ENCODE measurements around the gene POLE3.
"Not testable (repeated sequence)": the region's sequence is repeated elsewhere in the genome, so short reads cannot be mapped to it uniquely, and the experiment has no call there.

Gene POLE3

DNA sequence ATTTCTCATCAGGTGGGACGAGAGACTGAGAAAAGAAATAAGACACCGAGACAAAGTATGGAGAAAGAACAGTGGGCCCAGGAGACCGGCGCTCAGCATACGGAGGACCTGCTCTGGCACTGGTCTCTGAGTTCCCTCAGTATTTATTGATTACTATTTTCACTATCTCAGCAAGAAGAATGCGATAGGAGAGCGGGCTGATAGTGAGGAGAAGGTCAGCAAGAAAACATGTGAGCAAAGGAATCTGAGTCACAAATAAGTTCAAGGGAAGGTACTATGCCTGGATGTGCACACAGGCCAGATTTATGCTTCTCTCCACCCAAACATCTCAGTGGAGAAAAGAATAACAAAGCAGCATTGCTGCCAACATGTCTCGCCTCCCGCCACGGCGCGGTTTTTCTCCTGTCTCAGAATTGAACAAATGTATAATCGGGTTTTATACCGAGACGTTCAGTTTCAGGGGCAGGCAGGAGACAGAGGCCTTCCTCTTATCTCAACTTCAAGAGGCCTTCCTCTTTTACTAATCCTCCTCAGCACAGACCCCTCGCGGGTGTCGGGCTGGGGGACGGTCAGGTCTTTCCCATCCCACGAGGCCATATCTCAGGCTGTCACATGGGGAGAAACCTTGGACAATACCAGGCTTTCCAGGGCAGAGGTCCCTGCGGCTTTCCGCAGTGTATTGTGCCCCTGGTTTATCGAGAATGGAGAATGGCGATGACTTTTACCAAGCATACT is 31.2 kb downstream of the POLE3 start:
- H3K4me3 ChIP-seq (ENCODE audit: low read depth, low read length): not testable (repeated sequence)

- H3K4me3 ChIP-seq (ENCODE audit: low read depth, low read length): peak within 1 kb of the TSS; percentile 65
These were observed 33.6 kb downstream of the POLE3 start, which contains the start of gene HDHD3 for GRCh38 chr9:113376634-113377567. Gene HDHD3 (minus strand): TSS chr9:113376986. CDS start chr9:113374354, 2,632 bp downstream.

DNA sequence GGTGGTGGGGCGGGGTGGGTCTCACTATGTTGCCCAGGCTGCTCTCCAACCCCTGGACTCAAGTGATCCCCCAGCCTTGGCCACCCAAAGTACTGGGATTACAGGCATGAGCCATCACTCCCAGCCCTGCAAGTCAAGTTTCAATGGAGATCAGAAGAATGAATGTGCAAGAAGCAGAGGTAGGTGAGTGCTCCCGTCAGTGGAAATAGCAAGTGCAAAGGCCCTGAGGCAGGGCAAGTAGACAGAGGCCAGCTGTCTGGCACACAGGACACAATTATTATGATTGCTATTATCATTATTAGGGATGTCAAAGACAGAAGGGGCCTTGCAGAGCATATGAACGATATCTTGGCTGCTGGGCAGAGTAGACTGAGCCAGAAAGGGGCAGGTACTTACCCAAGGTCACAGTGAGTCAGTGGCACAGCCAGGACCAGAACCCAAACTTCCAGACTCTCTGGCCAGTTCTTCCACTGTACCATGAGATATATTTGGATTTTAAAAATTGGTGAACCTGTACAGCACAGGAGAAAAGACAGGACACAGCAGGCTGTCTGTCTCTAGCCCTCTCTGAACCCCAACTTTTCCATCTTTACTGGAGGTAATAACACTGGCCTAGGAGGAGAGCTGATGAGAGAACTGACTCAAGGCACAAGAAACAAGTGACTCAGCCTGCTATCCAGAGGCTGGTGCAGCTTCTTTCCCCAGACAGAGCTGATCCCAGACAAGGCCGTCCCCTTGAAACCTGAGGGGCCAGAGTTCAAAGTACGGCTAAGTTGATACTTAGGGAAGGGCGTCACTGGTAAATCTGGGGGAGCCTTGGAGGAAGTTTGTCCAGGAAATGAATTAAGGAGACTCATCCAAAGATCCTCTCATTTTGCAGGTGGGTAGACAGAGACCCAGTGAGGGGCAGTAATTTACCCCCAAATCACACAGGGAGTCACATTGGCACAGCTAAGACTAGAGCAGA is 35.1 kb downstream of the POLE3 start:
- H3K4me3 ChIP-seq (ENCODE audit: low read depth, low read length): no peak overlapping the region

DNA sequence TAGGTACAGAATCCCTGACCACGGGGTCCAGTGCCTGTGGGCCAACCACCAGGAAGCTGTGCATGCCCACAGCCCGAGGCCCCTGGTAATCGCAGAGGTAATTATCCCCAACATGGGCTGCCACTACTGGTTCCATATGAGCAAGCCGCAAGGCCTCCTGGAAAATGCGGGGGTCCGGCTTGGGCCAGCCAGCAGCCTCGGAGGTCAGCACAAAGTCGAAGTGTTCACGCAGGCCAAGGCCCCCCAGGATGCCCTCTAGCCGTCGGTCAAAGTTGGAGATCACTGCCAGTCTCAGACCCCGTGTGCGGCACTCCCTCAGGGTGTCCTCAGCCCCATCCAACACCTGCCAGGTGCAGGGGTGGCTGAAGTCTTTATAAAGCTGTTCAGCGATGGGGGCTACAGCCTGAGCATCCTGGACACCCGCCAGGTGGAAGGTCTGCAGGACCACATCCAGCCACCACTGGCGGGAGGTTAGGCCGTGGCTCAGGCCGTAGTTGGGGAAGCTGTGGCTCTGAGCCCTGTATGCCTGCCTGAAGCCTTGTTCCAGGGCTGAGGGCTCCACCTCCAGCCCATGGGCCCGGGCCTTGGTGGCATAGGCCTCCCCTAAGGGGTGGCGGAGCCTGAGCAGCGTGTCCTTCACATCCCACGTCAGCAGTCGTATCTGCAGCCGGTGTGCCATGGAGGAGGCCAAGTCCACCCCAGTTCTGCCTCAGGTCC is 36.6 kb downstream of the POLE3 start:
- no peak overlapping the region for H3K4me3 ChIP-seq (ENCODE audit: low read depth, low read length)

DNA sequence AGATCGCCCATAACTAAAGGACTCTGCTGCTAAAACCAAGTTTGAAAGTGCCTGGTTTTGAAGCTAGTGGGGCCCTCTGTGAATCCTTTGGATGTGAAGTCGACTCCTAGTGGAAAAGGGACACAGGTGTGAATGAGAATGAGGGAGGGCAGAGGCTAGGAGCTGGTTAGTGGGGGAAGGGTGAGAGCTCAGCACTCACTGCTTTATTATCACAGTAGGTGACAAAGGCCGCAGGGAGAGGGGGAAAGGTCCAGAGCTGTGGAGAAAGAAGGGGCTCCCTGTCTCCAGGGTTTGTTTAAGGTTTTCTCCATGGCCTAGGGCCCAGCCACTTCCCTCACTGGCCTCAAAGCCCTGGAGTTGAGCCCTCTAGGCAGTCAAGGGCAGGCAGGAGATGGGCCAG is 37.2 kb downstream of the POLE3 start:
- H3K4me3 ChIP-seq (ENCODE audit: low read depth, low read length): no peak overlapping the region

DNA sequence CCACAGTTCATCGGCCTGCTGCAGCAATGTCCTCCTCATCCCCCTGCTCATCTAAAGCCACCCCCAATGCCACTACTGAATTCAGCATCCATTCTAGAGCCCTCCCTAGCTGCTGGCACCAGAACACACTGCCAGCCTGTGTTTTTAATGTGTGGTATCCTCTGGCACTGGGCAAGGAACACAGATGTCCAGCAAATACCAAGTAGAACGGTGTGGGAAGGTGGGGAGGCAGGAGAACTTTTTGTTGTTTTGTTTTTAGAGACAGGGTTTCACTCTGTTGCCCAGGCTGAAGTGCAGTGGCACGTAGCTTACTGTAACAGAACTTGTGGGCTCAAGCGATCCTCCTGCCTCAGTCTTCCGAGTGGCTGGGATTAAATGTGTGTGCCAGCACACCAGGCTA is 38.4 kb downstream of the POLE3 start:
- H3K4me3 ChIP-seq (ENCODE audit: low read depth, low read length): no peak overlapping the region

DNA sequence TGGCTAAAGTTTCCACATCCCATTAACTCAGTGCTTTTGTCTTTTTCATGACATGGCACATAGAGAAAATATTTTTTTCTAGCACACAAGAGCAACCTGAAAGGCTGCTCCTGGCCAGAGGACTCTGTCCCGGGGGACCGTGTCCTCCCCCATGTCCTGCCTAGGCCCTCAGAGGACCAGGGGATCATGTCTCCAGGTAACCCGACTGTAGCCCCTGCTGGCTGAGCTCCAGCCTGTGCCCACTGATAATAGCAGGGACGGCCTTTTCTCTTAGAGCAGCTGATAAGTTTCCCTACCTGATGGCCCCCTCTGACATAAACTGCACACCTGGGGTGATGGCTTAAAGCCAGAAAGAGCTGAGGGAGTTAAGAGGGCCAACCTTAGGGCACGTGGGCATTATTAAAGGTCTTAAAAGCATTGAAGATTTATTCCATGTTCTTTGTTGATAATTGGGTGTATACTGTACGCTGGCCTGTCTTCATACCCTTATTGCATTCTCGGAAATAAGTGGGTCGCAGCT is 39.6 kb downstream of the POLE3 start:
- no peak overlapping the region for H3K4me3 ChIP-seq (ENCODE audit: low read depth, low read length)

DNA sequence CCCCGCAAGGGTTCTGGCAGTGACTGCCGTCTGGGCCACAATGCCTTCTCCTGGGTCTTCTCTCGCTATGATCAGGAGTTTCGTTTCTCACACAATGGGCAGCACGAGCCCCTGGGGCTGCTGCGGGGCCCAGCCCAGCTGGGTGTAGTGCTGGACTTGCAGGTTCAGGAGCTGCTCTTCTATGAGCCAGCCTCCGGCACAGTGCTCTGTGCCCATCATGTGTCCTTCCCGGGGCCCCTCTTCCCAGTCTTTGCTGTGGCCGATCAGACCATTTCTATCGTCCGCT is 40.7 kb downstream of the POLE3 start:
- no peak overlapping the region for H3K4me3 ChIP-seq (ENCODE audit: low read depth, low read length)

- no peak overlapping the region for H3K4me3 ChIP-seq (ENCODE audit: low read depth, low read length)
These were observed 41.3 kb downstream of the POLE3 start for GRCh38 chr9:113368982-113369854.

DNA sequence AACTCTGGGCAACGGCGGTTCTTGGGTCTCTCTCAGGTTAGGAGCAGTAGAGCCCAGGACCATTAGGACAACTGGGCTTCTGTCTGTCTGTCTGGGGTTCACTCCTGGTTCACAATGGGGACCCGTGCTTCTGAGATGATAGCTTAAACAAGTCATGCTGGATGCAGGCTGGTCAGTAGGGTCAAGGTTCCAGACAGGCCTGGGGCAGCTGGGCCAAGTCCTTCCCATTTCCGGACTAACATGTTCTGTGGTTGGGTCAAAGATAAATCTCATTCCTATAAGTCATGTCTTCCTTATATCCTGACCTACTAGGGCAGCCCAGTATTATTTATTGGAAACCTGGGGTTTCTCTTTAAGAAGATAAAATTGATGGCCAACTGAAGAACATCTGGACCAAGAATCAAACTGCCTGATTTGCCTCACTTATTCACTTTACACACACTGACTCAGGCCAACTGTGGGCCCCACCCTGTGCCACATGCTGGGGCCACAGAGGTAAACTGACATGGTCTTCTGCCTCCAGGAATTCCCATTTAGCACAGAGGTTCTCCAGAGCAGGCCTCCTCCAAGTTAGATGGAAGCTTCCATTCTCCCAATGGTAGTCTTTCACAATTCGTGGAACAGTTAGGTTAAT is 42.0 kb downstream of the POLE3 start:
- no peak overlapping the region for H3K4me3 ChIP-seq (ENCODE audit: low read depth, low read length)

DNA sequence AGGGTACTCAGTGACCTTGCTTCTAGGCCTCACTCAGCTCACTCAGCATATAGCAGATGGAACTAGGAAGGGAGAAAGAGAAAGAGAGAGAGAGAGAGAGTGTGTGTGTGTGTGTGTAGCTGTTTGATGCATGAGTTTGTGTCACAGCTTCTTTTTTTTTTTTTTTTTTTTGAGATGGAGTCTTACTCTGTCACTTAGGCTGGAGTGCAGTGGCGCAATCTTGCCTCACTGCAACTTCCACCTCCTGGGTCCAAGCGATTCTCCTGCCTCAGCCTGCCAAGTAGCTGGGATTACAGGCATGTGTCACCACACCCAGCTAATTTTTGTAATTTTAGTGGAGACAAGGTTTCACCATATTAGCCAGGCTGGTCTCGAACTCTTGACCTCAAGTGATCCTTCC is 44.8 kb downstream of the POLE3 start:
- not testable (repeated sequence) for H3K4me3 ChIP-seq (ENCODE audit: low read depth, low read length)

DNA sequence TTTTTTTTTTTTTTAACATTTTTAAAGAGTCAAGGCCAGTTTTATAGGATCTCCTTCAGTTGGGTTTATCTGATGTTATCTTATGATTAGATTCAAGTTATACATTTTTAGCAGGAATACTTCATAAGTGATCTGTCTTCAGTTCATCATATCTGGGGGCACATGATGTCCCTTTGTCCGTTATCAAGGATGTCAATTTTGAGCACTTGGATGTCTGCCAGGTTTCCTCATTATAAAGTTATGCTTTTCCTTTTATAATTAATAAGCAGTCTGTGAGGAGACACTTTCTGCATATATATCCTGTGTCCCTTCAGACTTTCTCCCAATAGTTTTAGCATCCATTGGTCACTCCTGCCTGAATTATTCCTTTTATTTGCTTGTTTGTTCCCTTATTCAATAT is 45.5 kb downstream of the POLE3 start:
- no peak overlapping the region for H3K4me3 ChIP-seq (ENCODE audit: low read depth, low read length)

GRCh38 chr9:113363336-113363735 is 47.1 kb downstream of the POLE3 start:
- H3K4me3 ChIP-seq (ENCODE audit: low read depth, low read length): no peak overlapping the region

GRCh38 chr9:113361304-113362018 is 49.0 kb downstream of the POLE3 start:
- H3K4me3 ChIP-seq (ENCODE audit: low read depth, low read length): no peak overlapping the region

DNA sequence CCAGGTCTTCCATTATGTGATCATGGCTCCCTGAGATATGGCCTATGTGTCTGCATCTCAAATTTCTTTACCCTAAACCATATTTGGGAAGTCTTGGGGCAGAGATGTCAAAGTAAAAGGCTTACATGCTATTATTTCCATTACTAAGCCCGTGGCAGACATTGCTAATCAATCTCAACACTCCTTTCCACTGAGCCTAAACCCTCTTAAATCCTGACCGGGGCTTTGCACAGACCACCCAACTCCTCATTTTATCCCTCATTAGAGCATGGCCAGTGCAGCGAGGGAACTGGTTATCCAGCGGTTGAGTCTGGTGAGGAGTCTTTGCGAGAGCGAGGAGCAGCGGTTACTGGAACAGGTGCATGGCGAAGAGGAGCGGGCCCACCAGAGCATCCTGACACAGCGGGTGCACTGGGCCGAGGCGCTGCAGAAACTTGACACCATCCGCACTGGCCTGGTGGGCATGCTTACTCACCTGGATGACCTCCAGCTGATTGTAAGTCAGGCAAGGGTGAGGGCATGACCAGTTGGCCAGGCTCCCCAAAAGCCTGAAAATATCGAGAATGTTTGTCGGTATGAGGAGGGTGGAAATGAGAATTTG is 50.1 kb downstream of the POLE3 start:
- H3K4me3 ChIP-seq (ENCODE audit: low read depth, low read length): no peak overlapping the region

GRCh38 chr9:113359385-113359784 is 51.1 kb downstream of the POLE3 start:
- H3K4me3 ChIP-seq (ENCODE audit: low read depth, low read length): no peak overlapping the region
